Keratinocyte (primary cell): ENCODE data around the gene SLF1. TPM values are rescaled to one million over a fixed set of nuclear protein-coding genes. Genes with fewer than 3 reads are reported as not detected.

Source experiments
- DNase-seq: peaks from one replicate; pipeline ENCODE4 v3.0.0-alpha.2; 2011; ENCODE audit warnings: low read depth, missing footprints, low spot score
- FAIRE-seq: peaks from 2 replicates; lab custom pipeline; 2011; peaks lifted over from hg19 to GRCh38; lab: Jason Lieb, UNC
- H2AFZ ChIP-seq: 2 replicates; pipeline ENCODE4 v1.6.0; 2012; ENCODE audit warnings: low read length, control low read depth, inconsistent platforms; ENCODE audit not compliant: control insufficient read depth
- H3K27ac ChIP-seq: 2 replicates; pipeline ENCODE4 v1.5.1; 2011; ENCODE audit warnings: low read length; ENCODE audit not compliant: control insufficient read depth, insufficient read depth
- H3K27me3 ChIP-seq: 3 replicates; pipeline ENCODE4 v1.6.0; 2011; ENCODE audit warnings: low read length; ENCODE audit not compliant: control insufficient read depth, insufficient read depth; ENCODE audit errors: extremely low read depth
- H3K36me3 ChIP-seq, 2 experiments: 2 replicates in 1 of 2; 3 replicates in 1 of 2; pipeline ENCODE4 v1.5.1; 2011; ENCODE audit warnings: low read length in 2 of 2, mild to moderate bottlenecking in 1 of 2; ENCODE audit not compliant: control insufficient read depth in 2 of 2, insufficient read depth in 2 of 2; ENCODE audit errors: extremely low read depth in 1 of 2
- H3K4me1 ChIP-seq: 3 replicates; pipeline ENCODE4 v1.5.1; 2011; ENCODE audit warnings: low read length; ENCODE audit not compliant: control insufficient read depth, insufficient read depth; ENCODE audit errors: extremely low read depth
- H3K4me2 ChIP-seq: 3 replicates; pipeline ENCODE4 v1.6.0; 2011; ENCODE audit warnings: low read depth, low read length; ENCODE audit not compliant: control insufficient read depth, insufficient read depth; ENCODE audit errors: extremely low read depth
- H3K4me3 ChIP-seq, 3 experiments: fragments of 200-600 bp in 1 of 3; sonication (generic) in 1 of 3; 2 replicates in 2 of 3; 3 replicates in 1 of 3; pipeline ENCODE4 v1.5.1; 2011 to 2016; ENCODE audit warnings: low read length in 3 of 3, mild to moderate bottlenecking in 3 of 3, control low read depth in 2 of 3, inconsistent platforms in 1 of 3, low read depth in 1 of 3, mixed read lengths in 1 of 3, mixed run types in 1 of 3, moderate library complexity in 1 of 3; ENCODE audit not compliant: control insufficient read depth in 2 of 3, insufficient read depth in 2 of 3; ENCODE audit errors: extremely low read depth in 1 of 3
- H3K79me2 ChIP-seq: 2 replicates; pipeline ENCODE4 v1.6.0; 2012; ENCODE audit warnings: low read length; ENCODE audit not compliant: control insufficient read depth, insufficient read depth
- H3K9ac ChIP-seq: 3 replicates; pipeline ENCODE4 v1.6.0; 2011; ENCODE audit warnings: low read length; ENCODE audit not compliant: control insufficient read depth, insufficient read depth; ENCODE audit errors: extremely low read depth
- H3K9me1 ChIP-seq: 3 replicates; pipeline ENCODE4 v1.6.0; 2011; ENCODE audit warnings: low read length; ENCODE audit not compliant: control insufficient read depth, insufficient read depth; ENCODE audit errors: extremely low read depth
- H3K9me3 ChIP-seq: 2 replicates; pipeline ENCODE4 v1.5.1; 2012; ENCODE audit warnings: low read depth, low read length; ENCODE audit not compliant: control insufficient read depth
- H4K20me1 ChIP-seq: 3 replicates; pipeline ENCODE4 v1.6.0; 2011; ENCODE audit warnings: low read length; ENCODE audit not compliant: control insufficient read depth, insufficient read depth; ENCODE audit errors: extremely low read depth
- CTCF ChIP-seq, 3 experiments: IDR thresholded peaks in 1 of 3; conservative IDR thresholded peaks in 1 of 3; optimal IDR thresholded peaks in 1 of 3; 2 replicates in 2 of 3; 3 replicates in 1 of 3; pipeline versions ENCODE3 to v1.5.1; 2011; ENCODE audit warnings: low read length in 3 of 3, mild to moderate bottlenecking in 3 of 3, moderate library complexity in 2 of 3, control low read depth in 1 of 3, inconsistent platforms in 1 of 3; ENCODE audit not compliant: insufficient read depth in 2 of 3; ENCODE audit errors: extremely low read depth in 1 of 3
- EZH2 ChIP-seq: IDR thresholded peaks from one replicate; pipeline ENCODE4 v1.6.1; 2012; ENCODE audit warnings: inconsistent platforms, mild to moderate bottlenecking, low read length, moderate library complexity
- dilution Hi-C: fragments of 300-500 bp; cut with MboI; formaldehyde crosslinking; loops from one replicate; pipeline ENCODE4 v1.7.0; 2020; ENCODE audit warnings: low sequenced_read_pairs; ENCODE audit not compliant: extremely low pct_ligation_motif_present
- polyA plus RNA-seq, 5 experiments: library from polyadenylated mRNA; depleted of rRNA in 3 of 5; stranded (reverse) in 3 of 5; stranded (forward) in 1 of 5; unstranded in 1 of 5; fragments of >200 nt; gene quantifications; 1 replicate in 1 of 5; 2 replicates in 3 of 5; 3 replicates in 1 of 5; pipeline versions ENCODE4 v1.2.1 to v1.2.3, GENCODE V29; 2011 to 2012; ENCODE audit warnings: missing spikeins in 2 of 5, low read depth in 1 of 5, low replicate concordance in 1 of 5

Gene SLF1
- polyA plus RNA-seq, 1 donor (not counting 4 experiments of a cell fraction or from before 2014, with no cell fraction given), result 7.0 TPM

DNA sequence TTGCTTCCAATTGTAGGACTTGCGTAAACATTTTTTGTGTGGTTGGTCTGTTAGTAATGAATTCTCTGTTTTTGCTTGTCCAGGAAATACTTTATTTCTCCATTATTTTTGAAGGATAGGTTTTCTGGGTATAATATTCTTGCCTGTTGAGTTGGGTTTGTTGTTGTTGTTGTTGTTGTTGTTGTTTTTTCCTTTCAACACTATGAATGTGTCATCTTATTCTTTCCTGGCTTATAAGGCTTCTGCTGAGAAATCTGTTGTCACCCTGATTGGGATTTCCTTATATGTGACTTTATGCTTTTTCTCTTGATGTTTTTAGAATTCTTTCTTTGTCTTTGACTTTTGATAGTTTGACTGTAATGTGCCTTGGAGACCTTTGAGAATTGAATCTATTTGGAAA lies 39.8 kb downstream of the SLF1 start:
- Histone ChIP-seq H3K4me1 (no peaks in the 10 kb centered on the region), H3K9me1 (no peaks in the 10 kb centered on the region), H3K27me3 (no peaks in the 10 kb centered on the region), H3K27ac (no peak overlapping the region), H3K9me3 (no peaks in the 10 kb centered on the region), H3K79me2 (peaks cover 6% of the 10 kb centered on the region), H3K4me2 (no peak overlapping the region), H3K36me3 (no peaks in the 10 kb centered on the region), H4K20me1 (no peaks in the 10 kb centered on the region), H3K4me3 (no peak overlapping the region), H3K9ac (no peak overlapping the region), H2AFZ (no peak overlapping the region)
- DNase-seq, result no peak
- dilution Hi-C loops, result no loop called here
- TF ChIP-seq CTCF (optimal IDR thresholded peaks at IDR 0.05 in 1 of 3, IDR thresholded peaks at IDR 0.05 in 1 of 3, conservative IDR thresholded peaks at IDR 0.05 in 1 of 3; ENCODE audit: extremely low read depth in 1 of 3, insufficient read depth in 2 of 3, low read length in 3 of 3), result no peak
- TF ChIP-seq EZH2, result no peak
- no peak for FAIRE-seq

- Histone ChIP-seq H3K9ac (no peak overlapping the region), H3K4me2 (no peak overlapping the region), H3K79me2 (peaks cover 6% of the 10 kb centered on the region), H2AFZ (no peak overlapping the region), H4K20me1 (no peaks in the 10 kb centered on the region), H3K9me3 (no peaks in the 10 kb centered on the region), H3K36me3 (no peaks in the 10 kb centered on the region), H3K27me3 (no peaks in the 10 kb centered on the region), H3K27ac (no peak overlapping the region), H3K4me1 (no peaks in the 10 kb centered on the region), H3K4me3 (no peak overlapping the region), H3K9me1 (no peaks in the 10 kb centered on the region)
- FAIRE-seq (no peak), DNase-seq (no peak)
- TF ChIP-seq EZH2 (no peak), CTCF (optimal IDR thresholded peaks at IDR 0.05 in 1 of 3, IDR thresholded peaks at IDR 0.05 in 1 of 3, conservative IDR thresholded peaks at IDR 0.05 in 1 of 3; ENCODE audit: extremely low read depth in 1 of 3, insufficient read depth in 2 of 3, low read length in 3 of 3) (no peak)
- dilution Hi-C loops, result no loop called here
Observed at GRCh38 chr5:94660506-94660905, 42.0 kb downstream of the SLF1 start.
